HEK293T (cell line): ENCODE measurements around the gene KIF26B.

Experiments
- CTCF ChIA-PET: fragments of 350-600 bp; formaldehyde crosslinking; extraction: SDS; loops from one replicate; lab custom pipeline; 2021; ENCODE audit warnings: antibody characterized with exemption, inconsistent platforms; lab: Yijun Ruan, JAX
- POLR2A ChIA-PET: fragments of 350-600 bp; formaldehyde crosslinking; extraction: SDS; loops from one replicate; lab custom pipeline; 2020; ENCODE audit warnings: antibody characterized with exemption, inconsistent platforms; lab: Yijun Ruan, JAX
- DNase-seq: peaks from one replicate; pipeline ENCODE4 v3.0.0; 2012; ENCODE audit warnings: mixed read lengths; ENCODE audit errors: extremely low spot score
- ARNT ChIP-seq: fragments of 450-650 bp; IDR thresholded peaks from 2 replicates; pipeline ENCODE4 v1.6.1; 2017; ENCODE audit warnings: mild to moderate bottlenecking
- BHLHE40 ChIP-seq: fragments of 450-650 bp; IDR thresholded peaks from 2 replicates; pipeline ENCODE4 v1.6.1; 2016; ENCODE audit warnings: mild to moderate bottlenecking, moderate library complexity, borderline replicate concordance
- CTBP1 ChIP-seq: fragments of 450-650 bp; IDR thresholded peaks from 2 replicates; pipeline ENCODE4 v1.6.1; 2016; ENCODE audit warnings: borderline replicate concordance
- ELF4 ChIP-seq: fragments of 450-650 bp; IDR thresholded peaks from 2 replicates; pipeline ENCODE4 v1.6.1; 2017; ENCODE audit warnings: antibody characterized with exemption
- FOXA1 ChIP-seq: fragments of 450-650 bp; IDR thresholded peaks from 2 replicates; pipeline ENCODE4 v1.6.1; 2016; ENCODE audit warnings: mild to moderate bottlenecking
- FOXK2 ChIP-seq: fragments of 450-650 bp; IDR thresholded peaks from 2 replicates; pipeline ENCODE4 v1.6.1; 2016; ENCODE audit warnings: mild to moderate bottlenecking
- FOXM1 ChIP-seq: fragments of 450-650 bp; IDR thresholded peaks from 2 replicates; pipeline ENCODE4 v1.6.1; 2017; ENCODE audit warnings: mild to moderate bottlenecking, borderline replicate concordance
- HDGF ChIP-seq: fragments of 450-650 bp; IDR thresholded peaks from 2 replicates; pipeline ENCODE4 v1.6.1; 2017; ENCODE audit warnings: antibody characterized with exemption, borderline replicate concordance
- L3MBTL2 ChIP-seq: fragments of 450-650 bp; conservative IDR thresholded peaks from 2 replicates; pipeline ENCODE4 v1.6.1; 2016; ENCODE audit warnings: mild to moderate bottlenecking
- LEF1 ChIP-seq: fragments of 450-650 bp; IDR thresholded peaks from 2 replicates; pipeline ENCODE4 v1.6.1; 2017; ENCODE audit warnings: mild to moderate bottlenecking, borderline replicate concordance
- NFRKB ChIP-seq: fragments of 450-650 bp; IDR thresholded peaks from 2 replicates; pipeline ENCODE4 v1.6.1; 2016; ENCODE audit warnings: mild to moderate bottlenecking, moderate library complexity
- SP1 ChIP-seq: fragments of 450-650 bp; IDR thresholded peaks from 2 replicates; pipeline ENCODE4 v1.6.1; 2017
- SUZ12 ChIP-seq: fragments of 450-650 bp; IDR thresholded peaks from 2 replicates; pipeline ENCODE4 v1.6.1; 2016; ENCODE audit warnings: mild to moderate bottlenecking
- TARDBP ChIP-seq: fragments of 450-650 bp; IDR thresholded peaks from 2 replicates; pipeline ENCODE4 v1.6.1; 2016
- ZNF384 ChIP-seq: fragments of 450-650 bp; IDR thresholded peaks from 2 replicates; pipeline ENCODE4 v1.6.1; 2016
- TF ChIP-seq, protein P1 (sequence below): fragments of 450-650 bp; IDR thresholded peaks from 2 replicates; pipeline ENCODE4 v1.6.1; 2016

KIF26B gene

DNA sequence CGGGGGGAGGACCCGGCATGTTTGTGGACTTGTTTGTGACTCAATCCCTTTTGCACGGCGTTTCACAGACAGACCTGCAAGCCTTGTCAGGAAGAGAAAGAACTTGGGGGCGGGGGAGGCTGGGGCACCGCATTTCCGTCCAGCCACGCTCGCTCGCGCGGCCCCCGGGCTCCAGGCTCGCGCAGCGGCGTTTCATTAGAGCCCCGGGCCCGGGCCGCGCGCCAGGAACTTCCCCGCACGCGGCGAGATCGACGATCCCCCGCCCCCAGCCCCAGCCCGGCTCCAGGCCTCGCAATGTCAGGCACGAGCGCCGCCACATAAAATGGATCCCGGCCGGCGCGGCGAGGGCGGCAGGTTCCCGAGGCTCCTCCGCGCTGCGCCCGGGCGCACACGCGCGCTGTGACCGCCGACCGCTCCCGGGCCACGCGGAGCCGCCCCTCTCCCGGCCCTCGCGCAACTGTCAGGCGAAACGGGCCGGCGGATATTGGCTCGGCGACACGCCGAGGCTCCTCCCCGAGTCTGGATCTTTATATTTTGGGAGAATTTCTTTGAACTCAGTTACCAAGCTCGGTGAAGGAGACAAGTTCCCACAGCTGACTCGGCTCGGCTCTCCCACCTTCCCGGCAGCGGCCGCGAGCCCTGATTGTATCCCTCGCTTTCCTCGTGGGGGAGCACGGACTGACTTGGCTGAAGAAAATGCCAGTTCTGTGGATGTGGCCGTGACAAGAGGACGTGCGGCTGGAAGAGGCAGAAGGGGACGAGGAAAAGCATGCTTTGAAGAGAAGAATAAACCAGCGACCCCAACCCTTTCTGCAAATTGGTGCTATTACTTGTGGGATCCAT, at the start of gene KIF26B:
TSS of gene KIF26B (plus strand) at position 557 of the 843 bp plus-strand sequence. CDS start 440 bp downstream, outside the sequence.
- POLR2A ChIA-PET, result no interaction called here
- peak; percentile 28 for DNase-seq
- TF ChIP-seq SP1 (no peak), L3MBTL2 (peak; percentile 29; the same call in 1 of the 2 replicates)
- CTCF ChIA-PET, result interaction anchor here (0.5 kb wide), 1 partner anchor 158 kb away, joined by 3 read pairs; no protein-coding TSS in a partner anchor

DNA sequence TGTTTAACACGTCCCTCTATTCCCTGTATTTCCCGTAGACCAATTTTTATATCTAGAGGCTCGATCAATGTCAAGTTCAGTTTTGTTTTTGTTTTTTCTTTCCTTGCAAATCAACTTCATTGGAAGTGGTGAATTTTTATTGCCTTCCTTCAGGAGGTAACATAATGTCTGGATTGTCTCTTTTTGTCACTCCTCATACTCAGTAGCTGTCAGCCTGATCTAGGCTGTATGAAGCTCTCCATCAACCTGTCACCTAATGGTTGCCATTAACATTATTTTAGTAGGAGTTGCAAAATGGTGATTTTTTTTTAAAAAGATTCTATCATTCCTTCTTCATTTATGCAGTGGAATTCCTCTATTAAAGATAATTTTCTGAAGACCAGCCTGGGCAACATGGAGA, 49.7 kb upstream of the KIF26B start:
- DNase-seq, result no peak
- TF ChIP-seq CTBP1 (no peak), BHLHE40 (no peak), ARNT (no peak), L3MBTL2 (no peak), ZNF384 (no peak), SP1 (no peak), NFRKB (no peak), TARDBP (no peak), LEF1 (no peak), SUZ12 (no peak), FOXK2 (no peak), ELF4 (no peak), FOXA1 (no peak), HDGF (no peak), FOXM1 (no peak)
- TF ChIP-seq, protein P1, sequence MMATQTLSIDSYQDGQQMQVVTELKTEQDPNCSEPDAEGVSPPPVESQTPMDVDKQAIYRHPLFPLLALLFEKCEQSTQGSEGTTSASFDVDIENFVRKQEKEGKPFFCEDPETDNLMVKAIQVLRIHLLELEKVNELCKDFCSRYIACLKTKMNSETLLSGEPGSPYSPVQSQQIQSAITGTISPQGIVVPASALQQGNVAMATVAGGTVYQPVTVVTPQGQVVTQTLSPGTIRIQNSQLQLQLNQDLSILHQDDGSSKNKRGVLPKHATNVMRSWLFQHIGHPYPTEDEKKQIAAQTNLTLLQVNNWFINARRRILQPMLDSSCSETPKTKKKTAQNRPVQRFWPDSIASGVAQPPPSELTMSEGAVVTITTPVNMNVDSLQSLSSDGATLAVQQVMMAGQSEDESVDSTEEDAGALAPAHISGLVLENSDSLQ, result no peak
- ChIA-PET POLR2A (no interaction called here), CTCF (no interaction called here)

DNA sequence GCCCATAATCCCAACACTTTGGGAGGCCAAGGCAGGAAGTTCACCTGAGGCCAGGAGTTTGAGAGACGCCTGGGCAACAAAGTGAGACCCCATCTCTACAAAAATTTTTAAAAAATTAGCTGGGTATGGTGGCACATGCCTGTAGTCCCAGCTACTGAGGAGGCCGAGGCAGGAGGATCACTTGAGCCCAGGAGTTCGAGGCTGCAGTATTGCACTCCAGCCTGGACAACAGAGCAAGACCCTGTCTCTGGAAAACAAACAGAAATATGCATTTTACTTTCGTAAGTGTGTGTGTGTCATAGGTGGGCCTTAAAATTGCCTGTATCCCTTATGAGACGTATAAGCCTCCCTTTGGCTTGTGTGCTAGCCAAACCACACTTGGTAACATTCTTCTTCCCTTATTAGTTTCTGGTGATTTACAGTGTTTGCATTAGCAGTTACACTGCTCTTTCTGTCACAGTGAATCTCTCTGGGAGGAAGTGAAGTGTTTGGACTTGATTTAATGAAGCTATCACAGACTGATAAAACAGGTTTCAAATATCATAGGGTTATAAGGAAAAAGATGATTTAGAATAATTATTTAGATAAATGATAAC, 48.9 kb upstream of the KIF26B start:
- ChIA-PET POLR2A (no interaction called here), CTCF (interaction anchor here (0.7 kb wide), 1 partner anchor 11 kb away, joined by 4 read pairs; no protein-coding TSS in a partner anchor)
- no peak for DNase-seq
- TF ChIP-seq SUZ12 (no peak), LEF1 (no peak), HDGF (no peak), BHLHE40 (no peak), ELF4 (no peak)

DNA sequence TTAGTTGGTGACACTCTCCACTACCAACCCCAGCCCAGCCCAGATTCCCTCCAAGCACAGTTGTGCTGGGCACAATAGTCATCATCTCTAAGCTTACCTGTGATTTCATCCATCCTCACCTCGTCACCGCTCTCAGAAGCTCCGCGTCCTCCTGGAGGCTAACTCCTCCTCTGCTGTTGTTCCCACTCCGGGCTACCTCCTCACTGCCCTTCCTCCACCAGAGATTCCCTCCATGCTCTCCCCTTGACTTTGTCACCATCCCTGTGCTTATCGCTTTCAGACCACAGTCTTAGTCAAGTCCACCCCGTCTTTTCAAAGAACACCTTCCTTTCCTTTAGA, 47.0 kb upstream of the KIF26B start:
- TF ChIP-seq CTBP1, result no peak
- no peak for TF ChIP-seq NFRKB
- no peak for TF ChIP-seq SP1
- TF ChIP-seq FOXM1, result no peak
- TF ChIP-seq BHLHE40, result no peak
- TF ChIP-seq HDGF, result no peak
- no peak for TF ChIP-seq ZNF384
- no peak for TF ChIP-seq ARNT
- no peak for TF ChIP-seq FOXK2
- no peak for TF ChIP-seq TARDBP
- no peak for TF ChIP-seq ELF4
- TF ChIP-seq FOXA1, result no peak
- ChIA-PET CTCF (interaction anchor here (0.6 to 1.6 kb wide), 2 partner anchors 61 to 65 kb away, joined by 4 to 5 read pairs; no protein-coding TSS in a partner anchor), POLR2A (no interaction called here)
- no peak for DNase-seq

DNA sequence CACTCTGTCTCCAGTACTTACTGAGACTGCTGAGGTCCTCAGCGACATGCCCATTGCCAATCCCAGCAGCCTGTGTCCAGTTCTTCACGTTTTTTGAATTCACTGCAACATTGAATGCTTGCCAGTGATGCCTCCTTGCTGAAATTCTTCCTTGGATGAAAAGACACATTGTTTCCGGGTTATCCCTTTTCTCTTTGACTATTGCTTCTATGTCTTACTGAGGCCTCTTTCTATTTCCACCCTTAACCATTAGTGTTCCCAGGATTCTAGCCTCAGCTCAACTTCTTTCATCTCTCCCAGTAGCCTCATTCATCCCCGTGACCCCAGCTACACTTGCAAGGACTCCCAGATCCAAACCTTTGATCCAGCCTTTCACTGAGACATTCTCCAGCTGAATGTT, 46.5 kb upstream of the KIF26B start:
- TF ChIP-seq FOXM1 (no peak), L3MBTL2 (no peak), CTBP1 (no peak), FOXA1 (no peak), HDGF (no peak), ARNT (no peak)
- TF ChIP-seq, protein P1, result no peak
- ChIA-PET CTCF (no interaction called here), POLR2A (no interaction called here)
- no peak for DNase-seq

DNA sequence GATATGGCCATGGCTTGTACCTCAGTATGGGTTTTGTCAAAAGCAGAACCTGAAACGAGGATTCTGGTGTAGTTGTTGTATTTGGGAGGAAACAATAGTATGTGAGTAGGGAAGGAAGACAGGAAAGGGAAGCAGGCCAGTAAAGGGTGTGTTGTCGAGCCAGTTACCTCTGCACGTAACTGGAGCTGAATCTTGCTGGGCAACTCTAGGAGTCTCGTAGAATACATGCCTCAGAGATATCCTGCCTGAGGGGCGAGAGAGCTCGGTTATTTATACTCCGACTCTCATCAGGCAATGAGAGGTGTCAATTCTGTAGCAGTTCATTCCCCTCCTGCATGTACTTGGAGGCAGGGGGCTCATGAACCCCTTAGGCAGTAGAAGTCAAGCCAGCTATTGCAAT, 45.9 kb upstream of the KIF26B start:
- ChIA-PET CTCF (interaction anchor here (1.1 kb wide), 1 partner anchor 14 kb away, joined by 3 read pairs; no protein-coding TSS in a partner anchor), POLR2A (no interaction called here)

DNA sequence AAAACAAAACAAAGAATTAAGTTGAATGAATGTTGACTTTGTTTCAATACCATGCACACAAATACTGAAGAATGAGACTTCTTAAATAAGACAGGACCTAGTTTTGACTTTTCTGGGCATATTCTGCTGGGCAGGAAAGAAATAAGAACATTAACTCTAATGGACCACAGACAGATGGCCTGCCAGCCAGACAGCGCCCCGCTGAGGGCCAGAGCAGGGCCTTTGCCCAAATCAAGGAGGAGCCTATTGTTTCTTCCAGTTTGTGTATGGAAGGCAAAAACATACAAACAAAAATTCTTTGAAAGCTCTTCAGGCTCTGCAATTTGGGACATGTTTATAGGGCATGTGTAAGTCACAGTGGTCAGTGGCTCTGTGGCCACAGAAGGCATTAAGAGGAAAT, 44.4 kb upstream of the KIF26B start:
- no peak for DNase-seq
- ChIA-PET CTCF (interaction anchor here (0.6 kb wide), 1 partner anchor 1440 kb away, joined by 3 read pairs; no protein-coding TSS in a partner anchor), POLR2A (no interaction called here)
- TF ChIP-seq NFRKB, result no peak
- TF ChIP-seq ELF4, result no peak
- TF ChIP-seq FOXK2, result no peak
- no peak for TF ChIP-seq ZNF384
- TF ChIP-seq FOXM1, result no peak
- TF ChIP-seq LEF1, result no peak
- TF ChIP-seq, protein P1, result no peak
- TF ChIP-seq L3MBTL2, result no peak
- no peak for TF ChIP-seq ARNT
- TF ChIP-seq FOXA1, result no peak
- no peak for TF ChIP-seq HDGF
- no peak for TF ChIP-seq SP1
- TF ChIP-seq CTBP1, result no peak
- no peak for TF ChIP-seq BHLHE40
- TF ChIP-seq TARDBP, result no peak
- TF ChIP-seq SUZ12, result no peak

More for the DNA sequence above, 45.9 kb upstream of the KIF26B start:
- no peak for DNase-seq
- TF ChIP-seq L3MBTL2 (no peak), NFRKB (no peak), FOXK2 (no peak), HDGF (no peak), ARNT (no peak), BHLHE40 (no peak), TARDBP (no peak)
